ENCODE results near the gene NOX1. TPM values are rescaled to one million over a fixed set of nuclear protein-coding genes. Genes with fewer than 3 reads are reported as not detected.
"Not testable (repeated sequence)": the region's sequence is repeated elsewhere in the genome, so short reads cannot be mapped to it uniquely, and the experiment has no call there.

Gene NOX1
- total and polyA plus RNA-seq, 2 experiments from 2014 or later: 0.99 to 3.0 TPM

DNA sequence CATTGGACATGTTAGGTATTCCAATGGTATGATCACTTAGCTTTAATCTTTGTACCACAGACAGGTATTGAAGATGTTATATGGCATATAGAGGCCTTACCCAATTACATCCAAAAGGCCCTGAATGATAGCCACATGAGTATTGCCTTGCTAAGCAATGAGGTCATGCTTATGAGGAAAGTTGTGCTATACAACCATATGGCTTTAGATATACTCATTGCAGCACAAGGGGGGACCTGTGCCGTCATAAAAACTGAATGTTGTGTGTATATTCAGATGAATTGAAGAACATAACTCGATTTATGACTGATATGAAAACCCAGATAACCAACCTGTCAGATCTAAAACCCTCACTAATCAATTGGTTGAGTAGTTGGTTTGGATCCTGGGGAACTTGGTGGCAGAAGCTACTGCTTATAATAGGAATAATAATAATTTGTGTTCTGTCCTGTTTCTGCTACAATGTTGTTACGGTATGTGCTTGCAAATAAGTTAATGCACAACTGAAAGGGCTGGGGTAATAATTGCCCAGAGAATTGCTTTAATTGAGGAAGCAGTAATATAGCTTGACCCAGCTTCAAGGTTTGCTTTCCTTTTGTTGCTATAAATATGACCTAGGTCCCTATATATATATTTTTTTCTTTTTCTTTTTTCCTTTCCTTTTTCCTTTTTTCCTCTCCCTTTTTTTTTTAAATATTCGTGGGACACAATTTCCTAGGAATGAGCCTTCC is 75.5 kb downstream of the NOX1 start:
- WGBS (ENCODE audit: low lambda C conversion rate, missing lambda C conversion rate): 51% methylated on average over 4 of the region's 4 CpGs
- Histone ChIP-seq H2AFZ (no peak overlapping the region), H3K27ac (no peak overlapping the region), H3K4me3 (no peak overlapping the region), H3K36me3 (replicated peaks; ENCODE audit: insufficient read depth, low read depth) (no peaks in the 10 kb centered on the region), H3K9me3 (ENCODE audit: low read depth) (no peaks in the 10 kb centered on the region), H3K4me2 (no peak overlapping the region), H3K27me3 (no peaks in the 10 kb centered on the region), H4K20me1 (ENCODE audit: insufficient read depth, poor library complexity, severe bottlenecking) (no peaks in the 10 kb centered on the region), H3K9me2 (replicated peaks; ENCODE audit: insufficient read depth) (no peaks in the 10 kb centered on the region), H3K79me2 (no peaks in the 10 kb centered on the region), H3K4me1 (ENCODE audit: insufficient read depth) (no peaks in the 10 kb centered on the region)
- DNase-seq (ENCODE audit: low spot score): no peak
- TF ChIP-seq, protein P1, sequence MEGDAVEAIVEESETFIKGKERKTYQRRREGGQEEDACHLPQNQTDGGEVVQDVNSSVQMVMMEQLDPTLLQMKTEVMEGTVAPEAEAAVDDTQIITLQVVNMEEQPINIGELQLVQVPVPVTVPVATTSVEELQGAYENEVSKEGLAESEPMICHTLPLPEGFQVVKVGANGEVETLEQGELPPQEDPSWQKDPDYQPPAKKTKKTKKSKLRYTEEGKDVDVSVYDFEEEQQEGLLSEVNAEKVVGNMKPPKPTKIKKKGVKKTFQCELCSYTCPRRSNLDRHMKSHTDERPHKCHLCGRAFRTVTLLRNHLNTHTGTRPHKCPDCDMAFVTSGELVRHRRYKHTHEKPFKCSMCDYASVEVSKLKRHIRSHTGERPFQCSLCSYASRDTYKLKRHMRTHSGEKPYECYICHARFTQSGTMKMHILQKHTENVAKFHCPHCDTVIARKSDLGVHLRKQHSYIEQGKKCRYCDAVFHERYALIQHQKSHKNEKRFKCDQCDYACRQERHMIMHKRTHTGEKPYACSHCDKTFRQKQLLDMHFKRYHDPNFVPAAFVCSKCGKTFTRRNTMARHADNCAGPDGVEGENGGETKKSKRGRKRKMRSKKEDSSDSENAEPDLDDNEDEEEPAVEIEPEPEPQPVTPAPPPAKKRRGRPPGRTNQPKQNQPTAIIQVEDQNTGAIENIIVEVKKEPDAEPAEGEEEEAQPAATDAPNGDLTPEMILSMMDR (IDR thresholded peaks at IDR 0.05; ENCODE audit: poor library complexity): no peak
- TF ChIP-seq EZH2phosphoT487 (IDR thresholded peaks at IDR 0.05; ENCODE audit: low read depth, severe bottlenecking, unreplicated experiment): no peak
- no peak for TF ChIP-seq EZH2 (IDR thresholded peaks at IDR 0.05; ENCODE audit: borderline replicate concordance)

DNA sequence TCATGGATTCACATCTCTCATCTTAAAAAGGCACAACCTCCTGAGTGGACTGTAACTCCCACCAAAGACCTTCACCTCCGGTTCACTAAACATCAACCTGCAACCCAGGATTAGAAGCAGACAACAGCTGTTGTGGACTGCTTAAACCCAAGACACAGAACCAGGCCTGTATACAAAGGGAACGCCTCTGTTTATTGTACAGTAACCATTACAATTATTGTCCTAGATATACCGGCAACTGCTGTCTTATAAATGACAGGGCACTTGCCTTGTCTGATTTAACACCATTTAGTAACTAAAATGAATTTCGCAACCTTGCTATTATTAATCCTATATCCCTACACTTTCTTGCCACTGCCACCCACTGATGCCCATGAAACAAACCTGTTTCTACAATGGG is 76.8 kb downstream of the NOX1 start:
- Histone ChIP-seq H3K27ac (no peak overlapping the region), H3K9me3 (ENCODE audit: low read depth) (no peaks in the 10 kb centered on the region), H2AFZ (no peak overlapping the region), H3K4me1 (ENCODE audit: insufficient read depth) (no peaks in the 10 kb centered on the region), H3K27me3 (no peaks in the 10 kb centered on the region), H3K36me3 (replicated peaks; ENCODE audit: insufficient read depth, low read depth) (no peaks in the 10 kb centered on the region), H3K79me2 (no peaks in the 10 kb centered on the region), H3K4me2 (no peak overlapping the region), H3K9me2 (replicated peaks; ENCODE audit: insufficient read depth) (no peaks in the 10 kb centered on the region), H4K20me1 (ENCODE audit: insufficient read depth, poor library complexity, severe bottlenecking) (no peaks in the 10 kb centered on the region), H3K4me3 (no peak overlapping the region)
- TF ChIP-seq, protein P1 (IDR thresholded peaks at IDR 0.05; ENCODE audit: poor library complexity): no peak
- TF ChIP-seq EZH2phosphoT487 (IDR thresholded peaks at IDR 0.05; ENCODE audit: low read depth, severe bottlenecking, unreplicated experiment): no peak
- TF ChIP-seq EZH2 (IDR thresholded peaks at IDR 0.05; ENCODE audit: borderline replicate concordance): no peak
- WGBS (ENCODE audit: low lambda C conversion rate, missing lambda C conversion rate): 81% methylated on average over 4 of the region's 4 CpGs
- DNase-seq (ENCODE audit: low spot score): no peak

DNA sequence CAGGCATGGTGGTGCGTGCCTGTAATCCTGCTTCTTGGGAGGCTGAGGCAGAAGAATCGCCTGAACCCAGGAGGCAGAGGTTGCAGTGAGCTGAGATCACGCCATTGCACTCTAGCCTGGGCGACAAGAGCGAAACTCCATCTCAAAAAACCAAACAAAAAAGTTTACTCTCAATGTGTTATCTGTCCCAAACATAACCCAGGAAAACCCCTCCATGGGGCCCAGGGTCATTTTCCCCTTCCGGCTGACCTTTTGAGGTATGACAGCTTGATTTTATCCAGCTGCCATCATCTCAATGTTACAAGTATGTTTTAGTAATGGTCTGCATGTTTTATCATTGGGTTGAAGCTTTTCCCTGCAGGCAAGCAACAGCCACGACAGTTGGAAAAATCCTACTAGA is 77.8 kb downstream of the NOX1 start:
- not testable (repeated sequence) for H2AFZ ChIP-seq; H3K9me2 ChIP-seq (replicated peaks; ENCODE audit: insufficient read depth); H3K79me2 ChIP-seq; H3K4me1 ChIP-seq (ENCODE audit: insufficient read depth); H3K4me3 ChIP-seq; H3K9me3 ChIP-seq (ENCODE audit: low read depth); DNase-seq (ENCODE audit: low spot score); H3K27me3 ChIP-seq; H4K20me1 ChIP-seq (ENCODE audit: insufficient read depth, poor library complexity, severe bottlenecking); H3K4me2 ChIP-seq; H3K27ac ChIP-seq; H3K36me3 ChIP-seq (replicated peaks; ENCODE audit: insufficient read depth, low read depth)
- WGBS (ENCODE audit: low lambda C conversion rate, missing lambda C conversion rate): 72% methylated on average over 7 of the region's 7 CpGs

Small RNAs within 50 kb of the gene (small RNA-seq; reads per million reads assigned to genes)
- not detected for gene RF00411

Other genes starting within 250 kb of the NOX1 start
- 134 and 146 TPM in 2 replicates for gene TSPAN6, start 237.6 kb downstream of the NOX1 start, total RNA-seq
- 98.3 and 131 TPM in 2 replicates for gene TSPAN6, start 237.6 kb downstream of the NOX1 start, polyA plus RNA-seq
- 19.1 and 24.9 TPM in 2 replicates for gene SRPX2, start 230.2 kb downstream of the NOX1 start, total RNA-seq
- gene SRPX2, start 230.2 kb downstream of the NOX1 start, polyA plus RNA-seq: 22.9 and 32.2 TPM in 2 replicates
- 1.2 and 2.4 TPM in 2 replicates for gene SYTL4, start 142.2 kb downstream of the NOX1 start, total RNA-seq
- gene SYTL4, start 142.2 kb downstream of the NOX1 start, polyA plus RNA-seq: 2.6 and 3.4 TPM in 2 replicates
- 12.2 TPM in 2 replicates for gene CSTF2, start 54.0 kb downstream of the NOX1 start, total RNA-seq
- gene CSTF2, start 54.0 kb downstream of the NOX1 start, polyA plus RNA-seq: 11.2 and 13.0 TPM in 2 replicates
- gene XKRX, start 54.6 kb upstream of the NOX1 start, total RNA-seq: 8.7 and 10.4 TPM in 2 replicates
- gene XKRX, start 54.6 kb upstream of the NOX1 start, polyA plus RNA-seq: 1.0 and 1.1 TPM in 2 replicates
- gene ARL13A, start 95.3 kb upstream of the NOX1 start, total RNA-seq: not detected in 2 replicates
- gene ARL13A, start 95.3 kb upstream of the NOX1 start, polyA plus RNA-seq: not detected in 2 replicates
- 11.6 and 12.6 TPM in 2 replicates for gene TRMT2B, start 177.8 kb upstream of the NOX1 start, total RNA-seq
- gene TRMT2B, start 177.8 kb upstream of the NOX1 start, polyA plus RNA-seq: 6.4 and 7.4 TPM in 2 replicates
- 2.0 and 2.6 TPM in 2 replicates for gene TMEM35A, start 204.5 kb upstream of the NOX1 start, total RNA-seq
- gene TMEM35A, start 204.5 kb upstream of the NOX1 start, polyA plus RNA-seq: 2.5 and 2.9 TPM in 2 replicates
- gene CENPI, start 223.8 kb upstream of the NOX1 start, total RNA-seq: 4.5 and 6.3 TPM in 2 replicates
- 0.42 and 0.78 TPM in 2 replicates for gene CENPI, start 223.8 kb upstream of the NOX1 start, polyA plus RNA-seq

All from hepatocyte (in vitro differentiated cells).